CD4-positive, alpha-beta memory T cell (primary cell): Measurements from ENCODE around the gene RALGDS. TPM values are rescaled to one million over a fixed set of nuclear protein-coding genes. Genes with fewer than 3 reads are reported as not detected.
A peak's percentile ranks its signal among the peaks of the same experiment; 100 is the strongest.

Experiments
- CTCF ChIA-PET: fragments of 350-600 bp; sonication (Branson Sonifier 250); formaldehyde crosslinking; loops from one replicate; lab custom pipeline; 2021; ENCODE audit warnings: inconsistent platforms; ENCODE audit not compliant: partially characterized antibody; lab: Charles Lee
- POLR2A ChIA-PET: fragments of 350-600 bp; sonication (Branson Sonifier 250); formaldehyde crosslinking; loops from one replicate; lab custom pipeline; 2021; ENCODE audit not compliant: partially characterized antibody; lab: Charles Lee
- DNase-seq, 5 donors: peaks; one replicate each; pipeline versions ENCODE4 v3.0.0 to v3.0.0-alpha.2; 2020 to 2022; ENCODE audit warnings: mixed read lengths in 1 of 5
- H3K27ac ChIP-seq: one replicate; pipeline ENCODE4 v1.7.0; 2013; ENCODE audit warnings: low read depth, low read length
- H3K27me3 ChIP-seq: 2 replicates; pipeline ENCODE4 v1.7.0; 2013; ENCODE audit warnings: mild to moderate bottlenecking, low read length, moderate library complexity; ENCODE audit not compliant: insufficient read depth
- H3K36me3 ChIP-seq: 2 replicates; pipeline ENCODE4 v1.7.0; 2013; ENCODE audit warnings: mild to moderate bottlenecking, low read length, moderate library complexity; ENCODE audit not compliant: insufficient read depth
- H3K4me1 ChIP-seq: 2 replicates; pipeline ENCODE4 v1.7.0; 2013; ENCODE audit warnings: mild to moderate bottlenecking, low read length, moderate library complexity; ENCODE audit not compliant: insufficient read depth
- H3K4me3 ChIP-seq, 2 donors: one replicate each; pipeline ENCODE4 v1.7.0; 2013; ENCODE audit warnings: low read length in 2 of 2, mild to moderate bottlenecking in 1 of 2
- H3K9me3 ChIP-seq, 2 donors: one replicate each; pipeline ENCODE4 v1.7.0; 2013; ENCODE audit warnings: low read length in 2 of 2, control low read depth in 1 of 2; ENCODE audit not compliant: control insufficient read depth in 1 of 2
- H3K27ac Mint-ChIP-seq, 7 donors: one replicate each; pipeline ENCODE4 v1.8.0; 2020 to 2021; ENCODE audit warnings: mixed read lengths in 7 of 7, mild to moderate bottlenecking in 6 of 7, inconsistent platforms in 3 of 7, moderate library complexity in 3 of 7
- H3K27me3 Mint-ChIP-seq, 2 donors: one replicate each; pipeline ENCODE4 v1.8.0; 2020 to 2021; ENCODE audit warnings: mixed read lengths in 2 of 2
- H3K36me3 Mint-ChIP-seq, 2 donors: one replicate each; pipeline ENCODE4 v1.8.0; 2020 to 2021; ENCODE audit warnings: mixed read lengths in 2 of 2, inconsistent platforms in 1 of 2, mild to moderate bottlenecking in 1 of 2
- H3K4me1 Mint-ChIP-seq, 4 donors: one replicate each; pipeline ENCODE4 v1.8.0; 2020 to 2021; ENCODE audit warnings: mixed read lengths in 4 of 4, mild to moderate bottlenecking in 1 of 4
- H3K4me3 Mint-ChIP-seq, 8 donors: one replicate each; pipeline ENCODE4 v1.8.0; 2020 to 2021; ENCODE audit warnings: mixed read lengths in 8 of 8, mild to moderate bottlenecking in 7 of 8, moderate library complexity in 6 of 8, inconsistent platforms in 3 of 8
- H3K9me3 Mint-ChIP-seq, 8 donors: one replicate each; pipeline ENCODE4 v1.8.0; 2020 to 2021; ENCODE audit warnings: mixed read lengths in 8 of 8, mild to moderate bottlenecking in 5 of 8, inconsistent platforms in 3 of 8, moderate library complexity in 1 of 8
- intact Hi-C: fragments of 100-400 bp; cut with micrococcal nuclease; formaldehyde crosslinking; loops from one replicate; pipeline ENCODE4 v1.15.1; 2023
- polyA plus RNA-seq, 2 donors: library from polyadenylated mRNA; unstranded; fragments of 300-500 nt; fragmentation: Illumina TruSeq; gene quantifications; one replicate each; pipeline ENCODE4 v1.2.3, GENCODE V29; 2021
- total RNA-seq, 2 experiments: library from RNA; stranded (reverse); gene quantifications; one replicate each; pipeline ENCODE4 v1.2.3, GENCODE V29; 2021

Gene RALGDS
- total and polyA plus RNA-seq, 4 experiments from 2014 or later: 27.9 to 131 (median 95.2) TPM

DNA sequence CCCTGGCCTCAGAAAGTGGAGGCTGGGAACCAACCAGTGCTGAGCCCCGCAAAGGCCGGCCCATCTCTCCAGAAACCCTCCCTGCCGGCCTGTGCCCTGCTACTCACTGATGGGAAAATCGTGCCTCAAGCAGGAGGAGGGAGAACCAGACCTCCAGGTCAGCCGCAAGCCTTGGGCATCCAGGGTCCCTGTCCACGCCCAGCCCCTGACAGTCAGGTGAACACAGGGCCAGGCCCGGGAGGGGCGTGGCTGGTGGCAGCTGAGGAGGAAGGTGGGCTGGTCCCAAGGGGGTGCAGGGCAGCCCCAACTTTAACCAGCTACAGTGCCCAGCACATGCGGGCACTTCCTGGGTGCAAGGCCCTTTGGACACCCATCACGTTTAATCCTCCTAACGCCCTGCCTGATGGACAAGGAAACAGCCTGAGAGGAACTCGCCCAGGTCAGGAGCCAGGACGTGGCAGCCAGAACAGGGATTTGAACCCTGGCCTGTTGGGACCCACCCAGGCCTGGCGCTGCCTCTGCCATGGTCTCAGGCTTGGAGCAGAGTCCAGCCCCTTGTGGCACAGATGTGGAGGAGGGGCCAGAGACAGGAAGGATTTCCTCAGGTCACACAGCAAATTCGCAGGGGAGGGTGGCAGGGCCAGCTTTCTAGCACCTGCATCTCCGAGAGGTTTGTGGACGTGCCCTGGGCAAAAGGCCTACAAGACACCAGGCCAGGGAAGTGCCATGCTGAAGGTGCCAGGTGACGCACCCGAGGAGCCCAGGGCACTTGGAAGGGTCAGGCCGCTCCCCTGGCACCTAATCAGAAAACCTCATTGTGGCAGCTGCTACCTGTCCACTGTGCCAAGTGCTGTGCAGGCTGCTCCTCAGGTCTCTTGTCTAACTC, 4.5 kb downstream of the RALGDS start:
- Mint-ChIP-seq H3K27me3 (no peaks in the 10 kb centered on the region), H3K4me1 (peaks cover 17 to 86% (median 52%) of the 10 kb centered on the region in 4 donors), H3K36me3 (peaks cover 0 to 20% of the 10 kb centered on the region in 2 donors), H3K4me3 (no peak overlapping the region), H3K27ac (peak overlapping the region in 3 of 7 donors; percentile 25 to 87 (median 48)), H3K9me3 (no peaks in the 10 kb centered on the region)
- POLR2A ChIA-PET: interaction anchor here (0.9 to 25.7 kb wide), 8 partner anchors 9 to 86 kb away, joined by 3 to 345 read pairs (median 4); partner anchors contain the start of gene GTF3C5
- peaks cover 9% of the 10 kb centered on the region for H3K36me3 ChIP-seq
- no peak overlapping the region for H3K4me3 ChIP-seq
- peak in 1 of 5 donors; percentile 28 for DNase-seq
- no peaks in the 10 kb centered on the region for H3K27me3 ChIP-seq
- CTCF ChIA-PET: interaction anchor here (1.1 to 30.1 kb wide), 4 partner anchors 10 to 35 kb away, joined by 3 to 596 read pairs (median 4); no protein-coding TSS in a partner anchor
- peak overlapping the region; percentile 55 for H3K27ac ChIP-seq
- intact Hi-C loops: no loop called here
- H3K4me1 ChIP-seq: peaks cover 90% of the 10 kb centered on the region
- H3K9me3 ChIP-seq: no peaks in the 10 kb centered on the region

DNA sequence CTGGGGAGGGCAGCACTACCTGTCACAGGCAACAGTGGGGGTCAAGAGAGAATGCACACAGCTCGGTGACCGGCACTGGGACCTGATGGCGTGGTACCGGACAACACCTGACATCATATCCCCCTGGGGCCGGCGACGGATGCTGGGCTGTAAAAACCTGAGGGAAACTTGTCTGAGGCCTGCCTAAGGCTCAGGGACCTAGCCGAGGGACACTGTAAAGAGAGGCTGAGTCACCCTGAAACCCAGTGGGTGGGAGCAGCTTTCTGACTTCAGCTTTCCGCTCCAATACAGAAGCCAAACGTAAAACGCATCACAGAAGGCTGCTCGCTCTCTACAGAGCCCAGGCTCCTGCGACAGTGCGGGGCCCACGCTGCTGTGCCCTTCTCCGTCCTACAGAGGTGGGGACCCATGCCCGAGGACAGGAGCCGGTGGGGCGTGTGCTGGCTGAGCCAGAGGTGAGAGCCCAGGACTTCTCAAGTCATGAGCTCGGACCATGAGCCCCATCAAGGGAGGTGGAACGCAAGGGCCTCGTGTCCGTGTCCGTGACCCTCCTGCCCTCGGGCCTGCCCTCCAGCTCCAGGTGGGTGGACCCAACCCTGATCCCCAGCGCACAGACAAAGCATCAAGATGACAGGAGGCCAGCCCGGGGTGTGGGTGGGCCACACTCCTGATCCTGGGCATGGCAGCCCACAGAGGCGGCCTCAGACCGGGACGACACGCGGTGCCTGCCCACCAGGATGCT, 5.3 kb downstream of the RALGDS start:
- DNase-seq: peak in 3 of 5 donors; percentile 30 to 68 (median 35)
- H3K27me3 ChIP-seq: no peaks in the 10 kb centered on the region
- H3K27ac ChIP-seq: peak overlapping the region; percentile 55
- H3K36me3 ChIP-seq: peaks cover 15% of the 10 kb centered on the region
- no peaks in the 10 kb centered on the region for H3K27me3 Mint-ChIP-seq
- H3K4me3 ChIP-seq: no peak overlapping the region
- peak overlapping the region in 7 of 8 donors; percentile 5 to 68 (median 54) for H3K4me3 Mint-ChIP-seq
- peak overlapping the region; percentile 79 to 90 (median 88) for H3K27ac Mint-ChIP-seq
- peaks cover 0 to 22% of the 10 kb centered on the region in 2 donors for H3K36me3 Mint-ChIP-seq
- H3K4me1 ChIP-seq: peaks cover 86% of the 10 kb centered on the region
- no peaks in the 10 kb centered on the region for H3K9me3 Mint-ChIP-seq
- no peaks in the 10 kb centered on the region for H3K9me3 ChIP-seq
- CTCF ChIA-PET: interaction anchor here (1.1 to 30.1 kb wide), 3 partner anchors 9 to 36 kb away, joined by 3 to 596 read pairs (median 3); no protein-coding TSS in a partner anchor
- peaks cover 16 to 82% (median 48%) of the 10 kb centered on the region in 4 donors for H3K4me1 Mint-ChIP-seq
- intact Hi-C loops: no loop called here
- POLR2A ChIA-PET: interaction anchor here (1.2 to 25.7 kb wide), 5 partner anchors 13 to 32 kb away, joined by 3 to 345 read pairs (median 4); no protein-coding TSS in a partner anchor

DNA sequence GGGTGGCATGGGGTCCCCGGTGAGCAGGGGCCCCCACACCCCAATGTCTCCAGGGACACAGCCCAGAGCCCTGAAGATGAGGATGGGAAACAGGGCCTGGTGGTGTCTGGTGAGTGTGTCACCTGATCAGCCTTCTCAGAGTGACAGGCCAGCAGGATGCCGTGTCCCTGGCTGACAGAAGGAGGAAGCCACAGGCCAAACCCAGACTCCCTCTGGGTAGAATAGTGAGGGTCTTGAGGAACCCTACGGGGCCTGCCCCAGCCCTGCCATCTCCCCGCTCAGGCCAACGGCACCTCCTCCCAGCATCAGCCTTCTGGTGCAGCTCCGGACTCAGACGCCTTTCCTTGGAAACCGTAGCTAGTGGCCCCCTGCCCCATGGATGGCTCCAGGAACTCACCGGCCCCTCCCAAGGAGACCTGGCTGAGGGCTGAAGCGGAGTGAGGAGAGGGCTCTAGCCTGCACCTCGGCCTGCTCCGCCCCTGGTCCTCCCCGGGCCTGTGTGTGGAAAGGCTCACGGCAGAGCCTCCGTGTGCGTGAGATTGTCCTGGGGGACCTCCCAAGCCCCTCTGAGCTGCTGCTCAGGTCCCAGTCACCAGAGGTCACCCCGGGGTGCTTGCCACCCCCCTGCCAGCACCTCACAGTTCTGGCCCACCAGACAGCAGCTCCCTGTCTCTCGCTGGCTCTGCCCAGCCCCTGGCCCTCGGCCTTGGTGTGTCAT, 6.0 kb downstream of the RALGDS start:
- H3K36me3 Mint-ChIP-seq: peaks cover 3 to 25% of the 10 kb centered on the region in 2 donors
- no peaks in the 10 kb centered on the region for H3K27me3 Mint-ChIP-seq
- H3K36me3 ChIP-seq: peaks cover 22% of the 10 kb centered on the region
- intact Hi-C loops: no loop called here
- H3K9me3 ChIP-seq: no peaks in the 10 kb centered on the region
- no peak overlapping the region for H3K4me3 ChIP-seq
- no peaks in the 10 kb centered on the region for H3K27me3 ChIP-seq
- peak overlapping the region in 1 of 8 donors; percentile 61 for H3K4me3 Mint-ChIP-seq
- no peaks in the 10 kb centered on the region for H3K9me3 Mint-ChIP-seq
- CTCF ChIA-PET: interaction anchor here (1.2 to 30.1 kb wide), 2 partner anchors 9 to 37 kb away, joined by 3 to 596 read pairs; no protein-coding TSS in a partner anchor
- H3K4me1 Mint-ChIP-seq: peaks cover 16 to 76% (median 45%) of the 10 kb centered on the region in 4 donors
- peak in 1 of 5 donors; percentile 35 for DNase-seq
- H3K27ac ChIP-seq: peak overlapping the region; percentile 55
- H3K27ac Mint-ChIP-seq: peak overlapping the region in 5 of 7 donors; percentile 79 to 90 (median 87)
- H3K4me1 ChIP-seq: peaks cover 79% of the 10 kb centered on the region
- POLR2A ChIA-PET: interaction anchor here (0.8 to 25.7 kb wide), 5 partner anchors 14 to 85 kb away, joined by 3 to 345 read pairs (median 3); no protein-coding TSS in a partner anchor

DNA sequence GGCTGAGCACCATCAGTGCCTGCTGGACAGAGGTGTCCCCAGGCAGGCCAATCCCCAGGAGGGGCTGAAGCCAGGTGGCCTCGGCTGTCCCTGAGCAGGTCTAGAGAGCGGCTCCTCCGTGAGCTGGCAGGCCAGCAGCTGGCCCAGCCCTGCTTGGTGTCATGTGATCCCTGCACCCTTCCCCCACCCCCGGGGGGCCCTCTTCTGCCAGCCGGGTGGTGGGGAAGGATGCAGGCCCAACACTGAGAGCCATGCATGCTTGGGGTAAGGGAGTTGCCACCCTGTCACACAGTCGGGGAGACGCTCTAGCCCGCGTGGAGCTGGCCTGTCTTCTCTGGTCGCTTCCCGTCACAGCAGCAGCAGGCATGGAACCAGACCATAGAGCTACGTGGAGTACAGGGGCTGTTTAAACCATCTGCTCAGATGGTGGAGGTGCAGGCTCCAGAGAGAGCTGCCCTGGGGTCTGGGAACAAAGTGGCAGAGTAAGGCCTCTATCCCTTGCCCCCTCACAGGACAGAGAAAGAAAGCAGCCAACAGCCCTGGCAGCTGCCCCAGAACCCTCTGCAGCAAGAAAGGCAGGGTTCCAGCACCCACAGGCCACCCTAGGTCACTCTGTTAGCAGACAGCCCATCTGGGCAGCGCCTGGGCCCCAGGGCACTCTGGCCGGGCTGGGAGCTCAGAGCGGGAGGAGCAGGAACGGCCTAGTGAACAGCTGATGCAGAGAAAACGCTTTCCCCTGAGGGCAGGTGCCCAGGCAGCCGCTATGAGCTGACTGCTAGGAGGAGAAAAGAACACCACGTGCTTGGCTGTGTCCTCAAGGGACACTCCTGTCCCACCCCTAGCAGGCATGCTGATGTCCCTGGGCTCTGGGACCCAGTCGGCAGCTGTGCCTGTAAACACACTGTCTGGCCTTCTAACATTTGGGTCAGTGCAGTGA, 6.8 kb downstream of the RALGDS start:
- Mint-ChIP-seq H3K36me3 (peaks cover 5 to 32% of the 10 kb centered on the region in 2 donors), H3K27ac (peak overlapping the region in 6 of 7 donors; percentile 7 to 87 (median 64)), H3K4me1 (peaks cover 14 to 68% (median 41%) of the 10 kb centered on the region in 4 donors), H3K27me3 (no peaks in the 10 kb centered on the region), H3K4me3 (peak overlapping the region in 2 of 8 donors; percentile 61 to 64), H3K9me3 (no peaks in the 10 kb centered on the region)
- DNase-seq: peak in 1 of 5 donors; percentile 43
- CTCF ChIA-PET: interaction anchor here (30.1 kb wide), 1 partner anchor 38 kb away, joined by 596 read pairs; no protein-coding TSS in a partner anchor
- Histone ChIP-seq H3K4me1 (peaks cover 71% of the 10 kb centered on the region), H3K9me3 (no peaks in the 10 kb centered on the region), H3K27me3 (no peaks in the 10 kb centered on the region), H3K27ac (peak overlapping the region; percentile 55), H3K36me3 (peaks cover 30% of the 10 kb centered on the region), H3K4me3 (no peak overlapping the region)
- POLR2A ChIA-PET: interaction anchor here (0.8 to 25.7 kb wide), 5 partner anchors 15 to 84 kb away, joined by 3 to 345 read pairs (median 4); no protein-coding TSS in a partner anchor
- intact Hi-C loops: no loop called here

DNA sequence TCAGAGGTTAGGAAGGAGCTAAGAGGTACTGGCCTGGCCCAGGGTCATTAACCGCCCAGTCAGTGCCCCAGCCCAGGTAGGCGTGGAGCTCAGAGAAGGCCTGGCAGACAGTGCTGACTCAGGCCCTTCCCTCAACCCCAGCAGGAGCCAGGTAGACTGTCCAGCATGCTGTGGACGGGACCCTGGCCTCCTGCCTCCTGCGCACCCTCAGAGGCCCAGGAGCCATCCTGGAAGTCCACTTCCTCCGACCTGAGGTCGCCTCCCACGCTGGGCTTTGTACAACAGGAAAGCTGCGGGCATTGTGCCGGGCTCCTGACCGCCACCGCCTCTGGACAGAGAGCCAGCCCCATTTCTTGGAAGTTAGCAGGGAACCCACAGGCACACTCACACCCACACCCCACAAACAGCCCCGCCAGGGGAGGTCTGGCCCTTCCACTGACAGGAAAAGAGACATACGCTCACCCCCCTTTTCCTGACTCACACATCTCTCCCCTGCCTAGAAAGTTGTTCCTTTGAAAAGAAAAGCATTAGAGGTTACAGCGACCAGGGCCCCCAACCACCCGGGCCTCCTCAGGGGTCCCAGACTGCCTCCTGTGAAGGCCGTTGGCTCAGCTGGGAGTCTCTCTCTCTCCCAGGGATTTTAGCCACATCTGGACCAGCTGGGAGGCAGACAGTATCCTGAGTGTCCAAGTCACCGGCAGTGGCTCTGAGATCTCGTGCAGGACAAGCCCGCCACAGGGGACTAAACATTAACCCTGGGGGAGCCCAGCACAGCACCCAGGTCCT, 7.7 kb downstream of the RALGDS start:
- Histone ChIP-seq H3K4me1 (peaks cover 62% of the 10 kb centered on the region), H3K9me3 (no peaks in the 10 kb centered on the region), H3K27ac (peak overlapping the region; percentile 36), H3K36me3 (peaks cover 39% of the 10 kb centered on the region), H3K4me3 (no peak overlapping the region), H3K27me3 (no peaks in the 10 kb centered on the region)
- intact Hi-C loops: no loop called here
- Mint-ChIP-seq H3K9me3 (no peaks in the 10 kb centered on the region), H3K27ac (peak overlapping the region; percentile 37 to 87 (median 76)), H3K4me3 (peak overlapping the region in 3 of 8 donors; percentile 22 to 64 (median 61)), H3K4me1 (peaks cover 8 to 59% (median 35%) of the 10 kb centered on the region in 4 donors), H3K36me3 (peaks cover 5 to 34% of the 10 kb centered on the region in 2 donors), H3K27me3 (no peaks in the 10 kb centered on the region)
- POLR2A ChIA-PET: interaction anchor here (1.0 to 25.7 kb wide), 3 partner anchors 17 to 34 kb away, joined by 4 to 345 read pairs (median 16); no protein-coding TSS in a partner anchor
- CTCF ChIA-PET: interaction anchor here (30.1 kb wide), 1 partner anchor 39 kb away, joined by 596 read pairs; no protein-coding TSS in a partner anchor
- no peak for DNase-seq
